Measurements from ENCODE around the gene MGAT4B. TPM values are rescaled to one million over a fixed set of nuclear protein-coding genes. Genes with fewer than 3 reads are reported as not detected.

Gene MGAT4B
- total and polyA plus RNA-seq, 12 donors, result 80.5 to 242 (median 197) TPM

GRCh38 chr5:179759581-179760551 lies 46.8 kb downstream of the MGAT4B start:
- 76 to 79% (median 78%) methylated on average over 9 of the region's 9 CpGs for WGBS, 4 donors
- Histone ChIP-seq H3K4me3 (no peak overlapping the region), H3K9me3 (replicated peaks in 1 of 3) (no peaks in the 10 kb centered on the region), H3K27me3 (no peaks in the 10 kb centered on the region), H3K27ac (peak overlapping the region in 2 of 5 donors; percentile 4 to 50), H3K4me1 (replicated peaks in 1 of 2) (peaks cover 32 to 73% of the 10 kb centered on the region in 2 donors), H3K36me3 (replicated peaks in 1 of 2) (no peaks in the 10 kb centered on the region)
- TF ChIP-seq POLR2A (IDR thresholded peaks at IDR 0.05) (no peak), CTCF (IDR thresholded peaks at IDR 0.05) (no peak)
- intact Hi-C loops (cut with DNase I), result loop anchor here in 1 of 2 donors (5.0 kb wide), 1 partner anchor 37 kb away; no protein-coding TSS in a partner anchor
- DNase-seq, result no peak

- Histone ChIP-seq H3K9me3 (replicated peaks in 1 of 3) (no peaks in the 10 kb centered on the region), H3K36me3 (replicated peaks in 1 of 2) (no peaks in the 10 kb centered on the region), H3K27me3 (no peaks in the 10 kb centered on the region), H3K27ac (no peak overlapping the region), H3K4me1 (replicated peaks in 1 of 2) (peaks cover 33 to 73% of the 10 kb centered on the region in 2 donors), H3K4me3 (no peak overlapping the region)
- intact Hi-C loops (cut with DNase I), result no loop called here
- 57 to 77% (median 74%) methylated on average over 8 of the region's 8 CpGs for WGBS, 4 donors
- DNase-seq, result no peak
- TF ChIP-seq POLR2A (IDR thresholded peaks at IDR 0.05), result no peak
- no peak for TF ChIP-seq CTCF (IDR thresholded peaks at IDR 0.05)
Measured at GRCh38 chr5:179758955-179759354, 47.7 kb downstream of the MGAT4B start.

- intact Hi-C loops (cut with DNase I), result no loop called here
- no peak for TF ChIP-seq CTCF (IDR thresholded peaks at IDR 0.05)
- TF ChIP-seq POLR2A (IDR thresholded peaks at IDR 0.05), result no peak
Measured at GRCh38 chr5:179755022-179755421, 51.6 kb downstream of the MGAT4B start.

GRCh38 chr5:179753971-179754370 lies 52.7 kb downstream of the MGAT4B start:
- WGBS, 4 donors, result 91 to 94% (median 92%) methylated on average over 5 of the region's 5 CpGs
- Histone ChIP-seq H3K9me3 (replicated peaks in 1 of 3) (no peaks in the 10 kb centered on the region), H3K4me1 (replicated peaks in 1 of 2) (peaks cover 7 to 34% of the 10 kb centered on the region in 2 donors), H3K27ac (no peak overlapping the region), H3K36me3 (replicated peaks in 1 of 2) (no peaks in the 10 kb centered on the region), H3K27me3 (no peaks in the 10 kb centered on the region), H3K4me3 (no peak overlapping the region)
- TF ChIP-seq CTCF (IDR thresholded peaks at IDR 0.05) (no peak), POLR2A (IDR thresholded peaks at IDR 0.05) (no peak)
- intact Hi-C loops (cut with DNase I), result no loop called here
- DNase-seq, result no peak

More at GRCh38 chr5:179755022-179755421, 51.6 kb downstream of the MGAT4B start:
- no peaks in the 10 kb centered on the region for H3K36me3 ChIP-seq (replicated peaks in 1 of 2)
- no peak overlapping the region for H3K4me3 ChIP-seq
- peak overlapping the region in 1 of 5 donors; percentile 24 for H3K27ac ChIP-seq
- WGBS, 4 donors, result 10 to 25% (median 16%) methylated on average over 2 of the region's 2 CpGs
- DNase-seq, result peak in 1 of 7 donors; percentile 16
- H3K9me3 ChIP-seq (replicated peaks in 1 of 3), result no peaks in the 10 kb centered on the region
- peaks cover 7 to 42% of the 10 kb centered on the region in 2 donors for H3K4me1 ChIP-seq (replicated peaks in 1 of 2)
- H3K27me3 ChIP-seq, result no peaks in the 10 kb centered on the region
